ENCODE measurements around the gene NKAIN2. TPM values are rescaled to one million over a fixed set of nuclear protein-coding genes. Genes with fewer than 3 reads are reported as not detected.
"Not testable (repeated sequence)": the region's sequence is repeated elsewhere in the genome, so short reads cannot be mapped to it uniquely, and the experiment has no call there.

NKAIN2 gene
- total RNA-seq, 4 donors from 2014 or later: 0.19 TPM; not detected in 3

DNA sequence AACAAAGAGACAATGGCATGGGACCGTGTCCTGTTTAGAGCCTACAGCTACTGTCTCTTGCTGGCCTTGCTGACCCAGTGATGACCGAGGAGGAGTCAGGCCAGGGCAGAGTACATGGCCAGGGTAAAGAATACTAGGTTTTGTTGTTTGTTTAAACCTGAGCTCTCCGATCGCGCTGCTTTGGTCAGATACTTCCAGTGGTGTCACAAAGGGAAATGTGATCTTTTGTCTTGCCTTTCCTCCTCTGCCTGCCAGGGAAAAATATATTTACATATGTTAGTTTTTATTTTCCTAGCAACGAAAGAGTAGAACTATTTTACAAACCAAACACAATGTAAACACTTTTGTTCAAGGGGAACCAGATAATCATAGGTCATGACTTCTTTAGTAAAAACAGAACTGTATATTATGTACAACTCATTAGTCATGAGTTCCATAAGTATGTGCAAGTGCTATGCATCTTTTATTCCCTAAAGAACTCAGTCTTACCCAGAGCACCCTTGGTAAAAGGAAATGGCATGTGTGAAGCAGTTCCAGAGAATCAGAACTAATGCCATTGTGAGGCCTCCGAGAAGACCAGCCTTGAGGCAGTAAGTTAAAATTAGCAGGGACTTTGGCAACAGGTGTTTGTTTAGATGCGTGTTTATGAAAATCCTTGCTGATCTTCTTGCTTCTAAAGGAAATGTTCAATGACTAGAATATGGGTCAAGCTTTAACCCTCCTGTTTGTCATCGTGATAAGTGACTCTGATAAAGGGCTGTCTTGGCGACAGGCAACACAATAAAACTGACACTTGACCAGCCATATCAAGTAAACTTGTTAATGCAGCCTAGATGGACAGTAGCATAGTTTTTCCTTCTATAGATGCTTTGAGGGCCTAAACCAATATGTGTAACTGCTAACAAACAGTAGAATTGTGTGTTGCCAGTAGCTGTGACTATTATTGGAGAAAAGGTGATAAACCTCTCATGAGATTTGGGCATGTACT, 204.6 kb downstream of the NKAIN2 start:
- WGBS, 2 donors: 31 to 38% methylated on average over 9 to 10 of the region's 10 CpGs
- DNase-seq: no peak
- intact Hi-C loops (cut with DNase I): no loop called here
- TF ChIP-seq, protein P1, sequence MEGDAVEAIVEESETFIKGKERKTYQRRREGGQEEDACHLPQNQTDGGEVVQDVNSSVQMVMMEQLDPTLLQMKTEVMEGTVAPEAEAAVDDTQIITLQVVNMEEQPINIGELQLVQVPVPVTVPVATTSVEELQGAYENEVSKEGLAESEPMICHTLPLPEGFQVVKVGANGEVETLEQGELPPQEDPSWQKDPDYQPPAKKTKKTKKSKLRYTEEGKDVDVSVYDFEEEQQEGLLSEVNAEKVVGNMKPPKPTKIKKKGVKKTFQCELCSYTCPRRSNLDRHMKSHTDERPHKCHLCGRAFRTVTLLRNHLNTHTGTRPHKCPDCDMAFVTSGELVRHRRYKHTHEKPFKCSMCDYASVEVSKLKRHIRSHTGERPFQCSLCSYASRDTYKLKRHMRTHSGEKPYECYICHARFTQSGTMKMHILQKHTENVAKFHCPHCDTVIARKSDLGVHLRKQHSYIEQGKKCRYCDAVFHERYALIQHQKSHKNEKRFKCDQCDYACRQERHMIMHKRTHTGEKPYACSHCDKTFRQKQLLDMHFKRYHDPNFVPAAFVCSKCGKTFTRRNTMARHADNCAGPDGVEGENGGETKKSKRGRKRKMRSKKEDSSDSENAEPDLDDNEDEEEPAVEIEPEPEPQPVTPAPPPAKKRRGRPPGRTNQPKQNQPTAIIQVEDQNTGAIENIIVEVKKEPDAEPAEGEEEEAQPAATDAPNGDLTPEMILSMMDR (IDR thresholded peaks at IDR 0.05): no peak
- no peak for TF ChIP-seq POLR2A (IDR thresholded peaks at IDR 0.05)
- Histone ChIP-seq H3K27me3 (no peaks in the 10 kb centered on the region), H3K4me1 (no peaks in the 10 kb centered on the region), H3K9me3 (no peaks in the 10 kb centered on the region), H3K4me3 (no peak overlapping the region), H3K36me3 (no peaks in the 10 kb centered on the region), H3K27ac (no peak overlapping the region)

DNA sequence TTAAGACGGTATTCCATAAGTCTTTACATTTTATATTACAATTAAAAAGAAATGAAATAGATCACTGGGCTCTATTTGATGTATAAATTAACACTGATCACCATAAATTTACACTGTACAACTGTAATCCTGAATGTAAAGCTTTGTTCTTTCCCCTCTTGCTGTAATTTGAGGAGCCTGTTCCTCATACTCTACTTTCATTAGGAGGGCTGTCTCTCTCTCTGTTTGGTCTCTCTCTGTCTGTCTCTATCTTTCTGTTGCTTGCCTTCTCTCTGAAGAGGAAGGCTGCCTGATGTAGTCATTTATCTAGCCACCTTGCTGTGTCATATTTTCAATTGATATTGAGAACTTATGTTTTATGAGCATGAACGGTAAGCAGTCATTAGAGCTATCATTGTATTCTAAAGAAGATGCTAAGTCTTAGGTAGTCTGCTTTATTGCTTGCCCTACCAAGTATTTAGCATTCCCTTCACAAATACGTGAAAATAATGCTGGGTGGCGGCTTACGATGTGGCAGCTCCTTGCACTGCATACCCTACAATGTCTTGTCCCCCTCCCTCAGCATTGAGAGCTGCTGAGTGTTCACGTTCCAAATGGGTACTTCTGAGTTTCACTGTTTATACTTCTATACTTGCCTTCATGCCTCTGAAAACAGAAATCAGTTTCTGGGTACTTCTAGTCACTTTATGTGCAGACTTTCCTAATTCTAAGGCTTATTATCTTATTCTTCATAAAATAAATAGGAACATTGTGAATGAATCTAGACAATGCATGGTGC, 205.5 kb downstream of the NKAIN2 start:
- Histone ChIP-seq H3K27me3 (no peaks in the 10 kb centered on the region), H3K9me3 (no peaks in the 10 kb centered on the region), H3K4me3 (no peak overlapping the region), H3K4me1 (no peaks in the 10 kb centered on the region), H3K36me3 (no peaks in the 10 kb centered on the region), H3K27ac (no peak overlapping the region)
- no peak for DNase-seq
- TF ChIP-seq, protein P1 (IDR thresholded peaks at IDR 0.05): no peak
- TF ChIP-seq POLR2A (IDR thresholded peaks at IDR 0.05): no peak
- intact Hi-C loops (cut with DNase I): no loop called here
- 79 to 85% methylated on average over 6 of the region's 6 CpGs for WGBS, 2 donors

DNA sequence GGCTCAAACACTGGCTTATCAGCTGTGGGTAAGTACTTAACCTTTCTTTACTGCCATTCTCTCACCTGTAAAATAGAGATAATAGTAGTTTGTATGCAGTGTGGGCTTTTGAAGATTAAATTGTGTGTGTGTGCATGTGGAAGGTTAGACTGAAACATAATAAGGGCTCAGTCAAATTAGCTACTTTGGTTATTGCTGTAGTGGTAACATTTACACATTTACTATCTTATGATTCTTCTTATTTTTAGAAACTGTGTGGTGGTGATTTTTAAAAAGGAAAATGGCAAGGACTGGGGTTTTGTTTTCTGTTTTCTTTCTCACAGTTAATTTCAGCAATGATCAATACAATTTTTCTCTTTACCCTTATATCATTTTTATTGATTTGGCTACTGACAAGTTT, 206.9 kb downstream of the NKAIN2 start:
- H3K4me3 ChIP-seq: no peak overlapping the region
- H3K9me3 ChIP-seq: no peaks in the 10 kb centered on the region
- DNase-seq: no peak
- H3K27me3 ChIP-seq: no peaks in the 10 kb centered on the region
- no peaks in the 10 kb centered on the region for H3K36me3 ChIP-seq
- intact Hi-C loops (cut with DNase I): no loop called here
- no peaks in the 10 kb centered on the region for H3K4me1 ChIP-seq
- H3K27ac ChIP-seq: no peak overlapping the region
- no peak for TF ChIP-seq POLR2A (IDR thresholded peaks at IDR 0.05)
- TF ChIP-seq, protein P1 (IDR thresholded peaks at IDR 0.05): no peak

DNA sequence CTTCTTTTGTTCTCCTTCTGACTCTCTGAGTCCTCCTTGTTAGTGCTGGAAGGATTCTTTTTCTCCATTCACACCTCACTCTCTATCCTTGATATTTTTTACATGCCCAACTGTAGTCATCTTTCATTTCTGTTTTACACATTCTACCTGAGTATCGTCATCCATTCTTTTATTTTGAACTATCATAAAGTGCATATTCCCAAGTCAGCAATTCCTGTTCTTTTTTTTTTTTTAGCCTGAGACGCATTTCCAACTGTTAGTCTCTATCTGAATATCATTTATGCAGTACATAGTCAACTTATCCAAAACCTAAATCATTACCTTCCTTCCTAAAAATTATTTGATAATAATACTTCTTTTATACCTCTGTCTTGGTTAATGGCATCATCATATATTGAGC, 207.5 kb downstream of the NKAIN2 start:
- Histone ChIP-seq H3K27ac (no peak overlapping the region), H3K27me3 (no peaks in the 10 kb centered on the region), H3K36me3 (no peaks in the 10 kb centered on the region), H3K4me1 (no peaks in the 10 kb centered on the region), H3K4me3 (no peak overlapping the region), H3K9me3 (no peaks in the 10 kb centered on the region)
- DNase-seq: no peak
- TF ChIP-seq POLR2A (IDR thresholded peaks at IDR 0.05): no peak
- TF ChIP-seq, protein P1 (IDR thresholded peaks at IDR 0.05): no peak
- intact Hi-C loops (cut with DNase I): no loop called here
- 92 to 96% methylated on average over 2 of the region's 2 CpGs for WGBS, 2 donors

DNA sequence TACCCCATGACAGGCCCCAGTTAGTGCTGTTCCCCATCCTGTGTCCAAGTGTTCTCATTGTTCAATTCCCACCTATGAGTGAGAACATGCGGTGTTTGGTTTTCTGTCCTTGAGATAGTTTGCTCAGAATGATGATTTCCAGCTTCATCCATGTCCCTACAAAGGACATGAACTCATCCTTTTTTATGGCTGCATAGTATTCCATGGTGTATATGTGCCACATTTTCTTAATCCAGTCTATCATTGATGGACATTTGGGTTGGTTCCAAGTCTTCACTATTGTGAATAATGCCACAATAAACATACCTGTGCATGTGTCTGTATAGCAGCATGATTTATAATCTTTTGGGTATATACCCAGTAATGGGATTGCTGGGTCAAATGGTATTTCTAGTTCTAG, 218.4 kb downstream of the NKAIN2 start:
- WGBS, 2 donors: 67% methylated on average over 1 of the region's 1 CpG; no CpG with 5 or more reads in 1 of the 2 donors
- H3K4me1 ChIP-seq; intact Hi-C loops (cut with DNase I); H3K27me3 ChIP-seq; H3K27ac ChIP-seq; H3K36me3 ChIP-seq; DNase-seq; H3K4me3 ChIP-seq; H3K9me3 ChIP-seq: not testable (repeated sequence)
